Measurements from ENCODE around the gene PPFIA1.
A peak's percentile ranks its signal among the peaks of the same experiment; 100 is the strongest.

Gene PPFIA1

DNA sequence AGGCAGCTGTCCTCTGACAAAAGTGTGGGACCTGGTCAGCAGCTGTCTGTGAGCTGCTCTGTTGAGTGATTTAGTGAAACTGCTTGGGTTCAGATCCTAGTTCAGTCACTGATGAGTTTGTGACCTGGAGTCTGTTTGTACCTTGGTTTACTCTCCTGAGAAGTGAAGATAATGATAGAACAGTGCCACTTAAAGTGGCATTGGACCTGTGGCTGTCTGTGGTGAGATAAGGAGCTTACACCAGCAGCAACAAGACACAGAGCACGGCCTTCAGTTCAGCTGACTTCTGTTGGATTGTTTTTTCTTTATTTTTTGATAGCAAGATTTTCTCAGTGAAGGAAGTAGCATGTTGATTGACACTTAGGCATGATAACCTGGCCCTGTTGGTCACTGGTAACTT, 81.6 kb downstream of the PPFIA1 start:
- no peak for DNase-seq
- H3K4me1 Mint-ChIP-seq (ENCODE audit: low read depth in 2 of 2): peaks cover 14 to 30% of the 10 kb centered on the region in 2 donors
- ATAC-seq (replicated peaks): no peak
- no peaks in the 10 kb centered on the region for H3K27me3 Mint-ChIP-seq
- peak overlapping the region; percentile 12 to 55 for H3K4me3 Mint-ChIP-seq
- peak overlapping the region; percentile 81 to 86 for H3K27ac Mint-ChIP-seq
- no peaks in the 10 kb centered on the region for H3K9me3 Mint-ChIP-seq
- peaks cover 61% of the 10 kb centered on the region for H3K36me3 Mint-ChIP-seq (ENCODE audit: insufficient read depth)

DNA sequence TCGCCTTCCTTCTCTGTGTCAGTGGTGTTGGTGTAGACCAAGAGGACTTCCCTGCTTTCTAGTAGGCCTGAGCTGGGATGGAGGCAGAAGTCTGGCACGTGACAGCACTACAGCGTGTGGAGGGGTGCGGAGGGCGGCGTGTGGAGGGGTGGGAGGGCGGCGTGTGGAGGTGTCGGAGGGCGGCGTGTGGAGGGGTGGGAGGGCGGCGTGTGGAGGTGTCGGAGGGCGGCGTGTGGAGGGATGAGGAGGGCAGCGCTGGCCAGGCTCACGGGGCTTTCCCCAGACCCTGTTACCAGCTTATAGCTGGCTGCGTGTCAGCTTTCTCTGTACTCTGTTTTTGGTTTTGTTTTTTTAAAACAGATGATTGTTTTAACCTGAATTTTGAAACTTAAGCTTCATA, 82.1 kb downstream of the PPFIA1 start:
- no peaks in the 10 kb centered on the region for H3K27me3 Mint-ChIP-seq
- peak overlapping the region; percentile 81 to 86 for H3K27ac Mint-ChIP-seq
- ATAC-seq (replicated peaks) (peak; percentile 56), DNase-seq (peak in 1 of 3 experiments; percentile 6)
- H3K4me3 Mint-ChIP-seq: peak overlapping the region; percentile 12 to 55
- H3K36me3 Mint-ChIP-seq (ENCODE audit: insufficient read depth): peaks cover 60% of the 10 kb centered on the region
- peaks cover 14 to 30% of the 10 kb centered on the region in 2 donors for H3K4me1 Mint-ChIP-seq (ENCODE audit: low read depth in 2 of 2)
- H3K9me3 Mint-ChIP-seq: no peaks in the 10 kb centered on the region

DNA sequence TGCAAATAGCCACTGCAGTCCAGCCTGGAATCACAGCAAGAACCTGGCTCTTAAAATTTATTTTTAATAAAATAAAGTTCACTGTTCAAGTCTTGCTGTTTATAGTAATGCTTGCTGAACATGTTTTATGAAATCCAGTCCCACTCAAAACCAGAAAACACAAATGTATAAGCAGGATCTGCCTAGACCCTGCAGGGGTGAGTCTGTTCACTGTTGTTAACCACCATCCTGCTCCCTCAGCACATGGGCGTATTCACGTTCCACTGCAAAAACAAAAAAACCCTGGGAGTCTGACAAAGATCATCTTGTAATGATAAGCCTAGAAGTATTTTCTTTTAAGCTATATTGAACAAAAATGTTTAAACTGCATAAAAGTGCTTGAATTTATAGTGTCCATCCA, 82.8 kb downstream of the PPFIA1 start:
- H3K4me1 Mint-ChIP-seq (ENCODE audit: low read depth in 2 of 2): peaks cover 14 to 30% of the 10 kb centered on the region in 2 donors
- DNase-seq (no peak), ATAC-seq (replicated peaks) (no peak)
- peak overlapping the region in 1 of 2 donors; percentile 55 for H3K4me3 Mint-ChIP-seq
- no peaks in the 10 kb centered on the region for H3K9me3 Mint-ChIP-seq
- H3K27ac Mint-ChIP-seq: peak overlapping the region; percentile 79 to 86
- peaks cover 60% of the 10 kb centered on the region for H3K36me3 Mint-ChIP-seq (ENCODE audit: insufficient read depth)
- H3K27me3 Mint-ChIP-seq: no peaks in the 10 kb centered on the region

DNA sequence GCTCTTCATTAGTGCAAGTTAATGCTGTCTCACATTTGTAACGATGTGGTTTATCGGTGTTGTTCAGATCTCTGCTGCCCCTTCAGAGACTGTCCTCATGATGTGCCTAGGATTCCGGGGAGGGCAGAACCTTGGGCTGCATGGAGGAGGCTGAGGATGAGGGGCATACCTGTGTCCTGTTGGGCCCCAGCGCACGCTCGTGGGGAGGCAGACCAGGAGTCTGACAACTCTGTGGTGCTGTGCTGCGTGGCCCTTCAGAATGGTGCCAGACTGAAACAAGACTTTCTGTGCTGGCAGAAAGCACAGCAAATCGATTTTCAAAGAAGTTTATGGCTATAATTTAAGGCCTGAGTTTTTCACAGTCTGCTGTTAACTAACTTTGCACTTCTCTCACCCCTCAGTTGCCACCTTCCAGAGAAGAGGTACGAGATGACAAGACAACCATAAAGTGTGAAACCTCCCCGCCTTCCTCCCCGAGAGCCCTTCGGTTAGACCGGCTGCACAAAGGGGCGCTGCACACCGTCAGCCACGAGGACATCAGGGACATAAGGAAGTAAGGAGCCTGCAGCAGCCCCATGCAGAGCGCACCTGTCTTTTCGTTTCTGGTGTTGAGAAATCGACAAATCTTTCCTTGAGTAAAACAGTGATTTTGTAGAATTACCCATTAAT, 83.5 kb downstream of the PPFIA1 start:
- Mint-ChIP-seq H3K27me3 (no peaks in the 10 kb centered on the region), H3K4me3 (peak overlapping the region; percentile 53 to 55), H3K9me3 (no peaks in the 10 kb centered on the region), H3K4me1 (ENCODE audit: low read depth in 2 of 2) (peaks cover 14 to 30% of the 10 kb centered on the region in 2 donors), H3K36me3 (ENCODE audit: insufficient read depth) (peaks cover 61% of the 10 kb centered on the region), H3K27ac (peak overlapping the region; percentile 79 to 86)
- peak; percentile 71 for ATAC-seq (replicated peaks)
- DNase-seq: peak in 2 of 3 experiments; percentile 7 to 23

DNA sequence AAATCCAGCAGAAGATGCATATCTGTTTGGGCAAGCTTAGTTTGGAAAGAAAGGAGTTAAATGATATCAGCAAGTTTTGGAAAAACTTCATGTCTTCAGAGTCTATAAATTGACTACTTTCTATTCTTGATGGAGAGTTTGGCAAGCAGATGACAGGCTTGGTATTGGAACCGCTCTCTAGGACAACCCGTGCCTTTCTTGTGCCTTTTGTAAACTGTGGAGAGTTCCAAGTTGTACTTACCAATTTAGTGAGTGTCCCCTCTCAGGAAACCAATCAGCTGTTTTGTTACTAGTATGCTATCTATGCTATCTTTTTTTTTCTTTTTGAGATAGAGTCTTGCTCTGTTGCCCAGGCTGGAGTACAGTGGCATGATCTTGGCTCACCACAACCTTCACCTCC, 84.1 kb downstream of the PPFIA1 start:
- Mint-ChIP-seq H3K27ac (peak overlapping the region in 1 of 2 donors; percentile 86), H3K4me1 (ENCODE audit: low read depth in 2 of 2) (peaks cover 14 to 30% of the 10 kb centered on the region in 2 donors), H3K9me3 (no peaks in the 10 kb centered on the region), H3K27me3 (no peaks in the 10 kb centered on the region), H3K4me3 (peak overlapping the region in 1 of 2 donors; percentile 55), H3K36me3 (ENCODE audit: insufficient read depth) (peaks cover 61% of the 10 kb centered on the region)
- DNase-seq (no peak), ATAC-seq (replicated peaks) (no peak)

DNA sequence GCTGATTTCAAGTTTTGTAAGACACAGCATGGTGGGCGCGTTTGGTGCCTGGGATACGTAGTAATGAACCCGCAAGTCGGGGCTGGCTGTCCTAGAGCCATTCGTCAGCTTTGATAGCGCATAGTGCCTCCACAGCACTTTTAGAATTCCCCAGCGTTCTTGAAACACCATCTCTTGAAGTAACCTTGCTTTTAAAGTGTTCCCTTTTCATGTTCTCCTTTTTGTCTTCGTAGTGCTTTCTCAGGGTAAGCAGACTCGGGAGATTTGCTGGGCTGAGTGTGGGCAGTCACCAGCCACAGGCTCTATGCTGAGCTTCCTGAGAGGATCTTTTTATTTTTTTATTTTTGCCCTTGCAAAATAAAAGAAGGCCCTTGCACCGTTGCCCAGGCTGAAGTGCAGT, 88.3 kb downstream of the PPFIA1 start:
- DNase-seq: no peak
- H3K36me3 Mint-ChIP-seq (ENCODE audit: insufficient read depth): peaks cover 71% of the 10 kb centered on the region
- ATAC-seq (replicated peaks): no peak
- peaks cover 3 to 8% of the 10 kb centered on the region in 2 donors for H3K4me1 Mint-ChIP-seq (ENCODE audit: low read depth in 2 of 2)
- no peak overlapping the region for H3K4me3 Mint-ChIP-seq
- H3K27ac Mint-ChIP-seq: no peak overlapping the region
- H3K27me3 Mint-ChIP-seq: no peaks in the 10 kb centered on the region
- H3K9me3 Mint-ChIP-seq: no peaks in the 10 kb centered on the region

DNA sequence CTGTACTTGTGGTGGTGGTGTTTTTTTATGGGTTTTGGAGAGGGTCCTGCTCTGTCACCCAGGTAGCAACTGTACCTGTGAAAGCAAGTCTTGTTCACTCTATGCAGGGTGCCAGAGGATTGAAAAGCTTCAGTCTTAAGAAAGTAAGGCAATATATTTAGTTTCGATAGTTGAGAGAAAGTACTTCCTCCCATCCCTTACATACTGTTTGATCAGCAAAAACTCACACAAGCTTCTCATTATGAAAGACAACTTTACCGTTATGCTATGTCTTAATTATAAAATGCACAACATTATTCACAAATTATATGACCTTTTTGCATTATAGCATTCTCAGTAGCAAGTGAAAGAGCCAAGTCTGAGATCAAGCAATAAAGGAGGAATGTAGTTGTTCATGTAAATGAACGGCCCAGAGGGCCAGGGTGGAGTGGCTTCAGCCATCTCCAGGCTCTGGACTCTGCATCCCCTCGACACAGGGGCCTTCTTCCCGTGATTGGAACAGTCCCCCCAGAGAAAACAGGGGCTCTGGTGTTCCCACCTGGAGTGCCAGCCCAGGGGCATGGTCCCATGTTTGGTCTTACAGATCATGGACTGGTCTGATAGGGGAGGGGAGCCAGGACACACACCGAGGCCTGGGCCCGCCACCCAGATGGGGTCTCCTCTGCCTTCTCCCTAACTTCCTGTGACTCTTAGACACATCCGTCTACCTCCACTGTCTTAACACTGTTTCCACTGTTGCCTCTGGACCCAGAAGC, 89.1 kb downstream of the PPFIA1 start:
- Mint-ChIP-seq H3K4me1 (ENCODE audit: low read depth in 2 of 2) (peaks cover 7% of the 10 kb centered on the region in 2 donors), H3K27ac (no peak overlapping the region)
- DNase-seq: no peak

DNA sequence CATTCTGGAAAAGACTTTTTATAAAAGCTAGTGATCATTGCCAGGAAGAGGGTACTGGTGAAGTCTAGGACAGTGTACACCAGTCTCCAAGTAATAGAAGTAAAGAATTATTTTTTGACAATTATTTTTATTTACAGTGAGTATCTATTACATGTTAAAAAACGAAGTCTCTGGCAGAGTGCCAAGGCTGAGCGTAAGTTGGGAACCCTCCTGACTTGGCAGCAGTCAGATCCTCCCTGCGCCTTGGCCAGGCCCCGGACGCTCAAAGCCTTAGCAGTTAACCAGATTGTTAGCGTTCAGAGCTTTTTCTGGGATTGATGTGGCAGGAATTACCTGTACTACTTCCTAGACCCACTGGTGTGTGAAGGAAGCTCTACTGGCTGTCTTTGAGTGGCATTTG, 89.7 kb downstream of the PPFIA1 start:
- Mint-ChIP-seq H3K27me3 (no peaks in the 10 kb centered on the region), H3K36me3 (ENCODE audit: insufficient read depth) (peaks cover 62% of the 10 kb centered on the region), H3K27ac (no peak overlapping the region), H3K4me1 (ENCODE audit: low read depth in 2 of 2) (peaks cover 12% of the 10 kb centered on the region in 2 donors), H3K9me3 (no peaks in the 10 kb centered on the region), H3K4me3 (no peak overlapping the region)
- DNase-seq (no peak), ATAC-seq (replicated peaks) (no peak)

More for the DNA sequence above, 89.1 kb downstream of the PPFIA1 start:
- H3K27me3 Mint-ChIP-seq: no peaks in the 10 kb centered on the region
- ATAC-seq (replicated peaks): no peak
- no peak overlapping the region for H3K4me3 Mint-ChIP-seq
- H3K9me3 Mint-ChIP-seq: no peaks in the 10 kb centered on the region
- H3K36me3 Mint-ChIP-seq (ENCODE audit: insufficient read depth): peaks cover 65% of the 10 kb centered on the region

DNA sequence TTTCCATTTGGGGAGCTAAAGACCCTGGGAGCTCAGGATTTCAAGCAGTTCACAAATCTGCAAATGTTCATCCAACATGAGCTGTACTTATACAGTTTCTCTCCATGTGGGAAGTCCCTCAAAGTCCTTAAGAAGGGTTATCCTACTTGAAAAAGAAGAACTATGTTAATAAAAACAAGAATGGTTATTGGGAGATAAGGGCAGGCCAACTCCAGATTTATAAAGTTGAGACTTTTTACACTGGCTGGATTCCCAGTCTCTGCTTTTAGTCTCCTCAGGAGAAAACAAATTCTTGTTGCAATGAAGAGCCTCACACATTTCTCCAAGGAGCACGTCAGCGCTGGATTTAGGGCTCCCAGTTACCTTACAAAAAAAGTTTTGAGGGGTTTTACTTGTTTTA, 93.7 kb downstream of the PPFIA1 start:
- no peaks in the 10 kb centered on the region for H3K27me3 Mint-ChIP-seq
- peaks cover 22 to 27% of the 10 kb centered on the region in 2 donors for H3K4me1 Mint-ChIP-seq (ENCODE audit: low read depth in 2 of 2)
- ATAC-seq (replicated peaks) (no peak), DNase-seq (no peak)
- H3K27ac Mint-ChIP-seq: peak overlapping the region; percentile 84 to 85
- H3K36me3 Mint-ChIP-seq (ENCODE audit: insufficient read depth): peaks cover 31% of the 10 kb centered on the region
- no peaks in the 10 kb centered on the region for H3K9me3 Mint-ChIP-seq
- peak overlapping the region in 1 of 2 donors; percentile 76 for H3K4me3 Mint-ChIP-seq

DNA sequence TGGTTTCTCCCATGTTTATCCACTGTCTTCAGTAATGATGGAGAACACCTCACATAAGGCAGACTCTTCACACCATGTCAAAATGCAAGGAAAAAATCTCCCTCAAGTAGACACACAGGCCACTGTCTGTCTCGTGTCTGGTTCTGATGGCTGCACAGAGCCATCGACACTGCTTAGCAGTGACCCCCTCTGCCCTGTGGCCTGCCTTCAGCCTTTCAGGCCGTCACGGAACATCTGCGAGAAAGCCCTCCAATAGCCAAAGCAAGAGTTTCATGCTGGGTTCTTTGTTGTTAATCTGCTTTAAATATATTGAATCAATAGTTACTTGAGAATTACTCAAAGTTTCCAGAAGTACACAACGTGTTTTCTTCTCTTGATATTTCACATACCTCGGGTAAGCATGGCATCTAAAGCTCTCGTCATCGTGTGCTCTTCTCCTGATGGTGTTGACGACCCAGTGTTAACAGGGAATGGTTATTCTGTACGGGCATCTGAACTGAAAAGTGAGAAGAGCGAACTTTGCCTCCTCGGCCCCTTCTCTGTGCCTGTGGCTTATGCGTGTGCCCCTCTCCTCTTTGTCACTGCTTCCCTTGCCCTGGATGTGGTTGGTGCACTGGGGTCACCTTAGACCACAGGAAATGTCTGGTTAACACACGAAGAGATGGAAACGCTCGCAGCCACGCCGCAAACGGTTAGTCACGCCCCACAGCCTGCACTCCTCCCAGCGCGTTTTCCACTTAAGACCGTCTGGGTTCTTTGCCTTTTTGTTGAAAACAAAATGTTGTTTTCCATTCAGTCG, 94.5 kb downstream of the PPFIA1 start:
- Mint-ChIP-seq H3K4me1 (ENCODE audit: low read depth in 2 of 2) (peaks cover 22 to 27% of the 10 kb centered on the region in 2 donors), H3K27ac (peak overlapping the region; percentile 84 to 85), H3K36me3 (ENCODE audit: insufficient read depth) (peaks cover 24% of the 10 kb centered on the region), H3K9me3 (no peaks in the 10 kb centered on the region), H3K4me3 (peak overlapping the region; percentile 76 to 82), H3K27me3 (no peaks in the 10 kb centered on the region)
- ATAC-seq (replicated peaks): peak; percentile 95
- peak; percentile 28 to 42 (median 33) for DNase-seq

DNA sequence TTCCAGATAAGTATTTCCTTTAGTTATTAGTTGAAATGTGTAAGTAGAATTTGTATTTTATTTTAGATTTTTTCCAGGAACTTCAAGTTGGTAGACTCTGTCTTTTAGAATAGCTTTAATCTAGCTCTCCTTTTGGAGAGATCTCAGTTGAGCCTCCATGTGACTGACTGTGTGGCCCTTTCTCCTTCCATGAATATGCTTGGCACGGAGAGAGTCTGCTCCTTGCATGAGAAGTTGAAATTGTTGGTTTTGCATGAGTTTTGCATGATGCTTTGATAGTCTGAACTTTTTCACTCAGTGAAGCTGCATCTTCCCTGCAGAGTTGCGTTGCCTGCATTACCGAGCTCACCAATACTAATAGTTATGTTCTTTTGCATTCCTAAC, 95.0 kb downstream of the PPFIA1 start:
- H3K27ac Mint-ChIP-seq: peak overlapping the region; percentile 84 to 85

DNA sequence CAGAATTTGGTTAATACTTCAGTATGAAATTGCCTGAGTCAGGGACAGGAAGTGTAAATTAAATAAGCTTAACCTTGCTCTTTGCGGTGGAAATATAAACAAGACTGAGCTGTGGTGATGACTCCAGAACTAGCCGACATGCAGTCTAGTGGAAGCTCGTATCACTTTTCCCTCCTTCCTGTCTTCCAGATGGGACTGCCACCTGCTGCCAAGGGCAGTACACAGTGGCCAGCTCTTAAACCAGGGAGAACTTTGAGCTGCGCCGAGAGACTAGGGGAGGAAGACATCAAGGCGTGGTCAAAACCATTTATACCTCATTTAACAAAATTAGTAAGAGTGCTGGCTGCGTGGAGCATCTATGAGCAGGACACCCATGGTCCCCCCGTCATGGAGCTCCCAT, 96.6 kb downstream of the PPFIA1 start:
- Mint-ChIP-seq H3K4me3 (peak overlapping the region in 1 of 2 donors; percentile 14), H3K9me3 (peaks cover 0 to 3% of the 10 kb centered on the region in 2 donors), H3K27ac (no peak overlapping the region), H3K27me3 (no peaks in the 10 kb centered on the region), H3K4me1 (ENCODE audit: low read depth in 2 of 2) (peaks cover 25 to 32% of the 10 kb centered on the region in 2 donors), H3K36me3 (ENCODE audit: insufficient read depth) (peaks cover 17% of the 10 kb centered on the region)
- DNase-seq (no peak), ATAC-seq (replicated peaks) (no peak)

More for the DNA sequence above, 95.0 kb downstream of the PPFIA1 start:
- Mint-ChIP-seq H3K36me3 (ENCODE audit: insufficient read depth) (peaks cover 20% of the 10 kb centered on the region), H3K9me3 (no peaks in the 10 kb centered on the region), H3K27me3 (no peaks in the 10 kb centered on the region), H3K4me1 (ENCODE audit: low read depth in 2 of 2) (peaks cover 22 to 27% of the 10 kb centered on the region in 2 donors), H3K4me3 (peak overlapping the region; percentile 76 to 82)
- ATAC-seq (replicated peaks): no peak
- no peak for DNase-seq

DNA sequence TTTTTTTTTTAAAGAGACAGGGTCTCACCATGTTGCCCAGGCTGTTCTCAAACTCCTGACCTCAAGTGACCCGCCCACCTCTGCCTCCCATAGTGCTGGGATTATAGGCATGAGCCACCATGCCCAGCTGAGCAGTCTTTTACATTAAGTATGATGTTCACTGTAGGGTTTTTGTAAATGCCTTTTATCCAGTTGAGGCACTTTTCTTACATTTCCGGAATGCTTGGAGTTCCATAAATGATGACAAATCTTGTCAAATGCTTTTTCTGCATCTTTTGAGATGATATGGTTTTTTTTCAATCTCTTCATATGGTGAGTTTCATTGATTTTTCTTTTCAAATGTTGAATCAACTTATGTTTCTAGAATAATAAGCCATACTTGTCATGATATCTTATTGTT, 98.5 kb downstream of the PPFIA1 start:
- Mint-ChIP-seq H3K4me3 (no peak overlapping the region), H3K4me1 (ENCODE audit: low read depth in 2 of 2) (peaks cover 25 to 32% of the 10 kb centered on the region in 2 donors), H3K9me3 (peaks cover 0 to 3% of the 10 kb centered on the region in 2 donors), H3K36me3 (ENCODE audit: insufficient read depth) (peaks cover 16% of the 10 kb centered on the region), H3K27ac (no peak overlapping the region), H3K27me3 (no peaks in the 10 kb centered on the region)
- ATAC-seq (replicated peaks) (no peak), DNase-seq (no peak)
